Choroid plexus epithelial cell (primary cell): Measurements from ENCODE around the gene ERC2.

ENCODE experiments used
- DNase-seq: peaks from one replicate; pipeline ENCODE4 v3.0.0-alpha.2; 2010; ENCODE audit warnings: low read depth
- H3K4me3 ChIP-seq: 2 replicates; pipeline ENCODE4 v1.5.1; 2011; ENCODE audit warnings: low read depth, mild to moderate bottlenecking, control low read depth, low read length, moderate library complexity
- CTCF ChIP-seq: conservative IDR thresholded peaks from 2 replicates; pipeline ENCODE4 v1.5.1; 2011; ENCODE audit warnings: low read depth, mild to moderate bottlenecking, control low read depth, inconsistent platforms, low read length, moderate library complexity

The ERC2 gene

GRCh38 chr3:55591888-55592287 lies 876.4 kb downstream of the ERC2 start:
- no peak overlapping the region for H3K4me3 ChIP-seq
- DNase-seq, result no peak
- no peak for TF ChIP-seq CTCF

DNA sequence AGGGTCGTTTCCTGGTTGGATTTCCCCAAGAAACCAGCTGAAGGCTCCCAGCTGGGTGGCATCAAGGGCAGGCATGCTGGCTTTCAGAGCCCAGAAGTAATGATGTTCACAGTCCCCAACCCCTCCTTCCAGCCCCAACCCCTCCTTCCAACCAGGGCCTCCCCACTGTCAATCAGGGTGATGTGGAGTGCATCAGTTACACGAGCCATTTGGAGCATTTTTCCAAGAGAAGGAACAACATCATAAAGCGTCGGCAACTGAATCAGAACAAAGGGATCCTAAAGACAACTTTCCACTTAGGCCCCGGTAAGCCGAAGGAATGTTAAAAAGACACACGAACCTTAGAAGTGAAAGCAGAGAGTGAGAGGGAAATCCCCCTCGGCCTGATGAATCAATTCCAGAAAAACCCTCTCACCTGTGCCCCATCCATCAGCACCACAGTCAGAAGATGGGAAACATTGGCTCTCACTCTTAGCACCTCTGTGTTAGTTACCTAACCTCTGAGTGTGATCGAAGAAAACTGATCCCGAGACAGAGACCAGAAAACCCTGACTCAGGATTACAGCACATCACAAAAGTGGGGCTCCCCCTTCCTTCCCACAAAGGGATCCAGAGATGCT lies 880.0 kb downstream of the ERC2 start:
- DNase-seq, result no peak
- no peak for TF ChIP-seq CTCF
- no peak overlapping the region for H3K4me3 ChIP-seq

- no peak overlapping the region for H3K4me3 ChIP-seq
- no peak for TF ChIP-seq CTCF
- peak; percentile 7 for DNase-seq
Measured at GRCh38 chr3:55585856-55586255, 882.4 kb downstream of the ERC2 start.

DNA sequence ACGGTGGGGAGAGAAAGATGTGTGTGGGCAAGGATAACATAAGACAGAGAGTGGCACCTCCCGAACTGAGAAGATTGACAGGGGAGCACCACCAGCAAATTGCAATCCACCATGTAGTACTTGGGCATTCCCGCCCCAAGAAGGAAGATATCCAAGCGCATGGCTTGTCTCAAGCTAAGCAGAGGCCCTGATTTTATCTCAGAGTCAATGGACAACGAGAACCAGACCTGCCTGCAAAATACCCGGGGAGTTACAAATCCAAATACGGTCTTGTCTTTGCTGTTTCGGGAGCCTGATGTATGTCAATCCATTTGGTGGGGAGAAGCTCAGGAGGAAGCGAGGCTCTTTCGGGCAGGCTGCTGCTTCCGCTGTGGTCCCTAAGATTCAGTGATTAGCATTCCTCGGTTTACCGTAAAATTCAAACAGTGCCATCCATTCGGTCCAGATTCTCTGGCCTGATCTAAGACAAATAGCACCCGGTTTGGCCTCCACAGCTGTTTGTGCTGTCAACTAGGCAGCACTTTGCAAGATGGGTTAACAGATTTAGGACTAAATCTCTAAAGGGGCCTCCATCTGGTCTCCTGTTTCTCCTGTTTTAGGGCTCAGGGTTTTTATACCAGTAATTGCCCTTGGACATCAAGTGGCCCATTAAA lies 883.4 kb downstream of the ERC2 start:
- no peak overlapping the region for H3K4me3 ChIP-seq
- TF ChIP-seq CTCF, result no peak
- DNase-seq, result no peak

- no peak for TF ChIP-seq CTCF
- H3K4me3 ChIP-seq, result no peak overlapping the region
- DNase-seq, result no peak
Measured at GRCh38 chr3:55584030-55584429, 884.2 kb downstream of the ERC2 start.

- H3K4me3 ChIP-seq, result no peak overlapping the region
- TF ChIP-seq CTCF, result no peak
- no peak for DNase-seq
Measured at GRCh38 chr3:55583475-55583874, 884.8 kb downstream of the ERC2 start.

DNA sequence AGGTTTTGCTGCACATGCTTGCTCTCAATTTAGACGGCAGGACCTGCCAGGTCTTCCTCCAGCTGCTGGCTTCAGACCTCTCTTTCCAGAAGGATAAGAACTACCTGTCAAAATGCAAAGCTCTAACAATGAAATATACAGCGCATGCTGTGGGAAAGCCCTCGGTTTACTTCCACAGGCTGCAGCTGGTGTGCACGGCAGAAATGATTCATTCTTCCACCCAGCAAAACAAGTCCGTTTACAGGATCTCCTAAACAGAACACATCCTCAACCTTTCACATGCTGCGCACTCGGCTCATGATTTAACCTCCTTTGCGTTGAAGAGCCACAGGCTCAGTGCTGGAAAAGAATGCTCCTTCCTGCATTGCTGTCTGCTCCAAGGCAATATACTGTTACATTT lies 888.8 kb downstream of the ERC2 start:
- peak; percentile 55 for DNase-seq
- H3K4me3 ChIP-seq, result no peak overlapping the region
- no peak for TF ChIP-seq CTCF
